Retinal pigment epithelial cell (primary cell): ENCODE results near the gene TFB2M.

Experiments
- DNase-seq: peaks from one replicate; pipeline ENCODE4 v3.0.0-alpha.2; 2010; ENCODE audit warnings: low read depth
- H3K4me3 ChIP-seq: 2 replicates; pipeline ENCODE4 v1.5.1; 2011; ENCODE audit warnings: mild to moderate bottlenecking, low read length, control low read depth, moderate library complexity
- TF ChIP-seq, protein P1 (sequence below): conservative IDR thresholded peaks from 2 replicates; pipeline ENCODE4 v1.5.1; 2011; ENCODE audit warnings: low read depth, low read length, control low read depth, inconsistent platforms

Gene TFB2M

GRCh38 chr1:246518456-246519205 lies 47.4 kb downstream of the TFB2M start:
- TF ChIP-seq, protein P1, sequence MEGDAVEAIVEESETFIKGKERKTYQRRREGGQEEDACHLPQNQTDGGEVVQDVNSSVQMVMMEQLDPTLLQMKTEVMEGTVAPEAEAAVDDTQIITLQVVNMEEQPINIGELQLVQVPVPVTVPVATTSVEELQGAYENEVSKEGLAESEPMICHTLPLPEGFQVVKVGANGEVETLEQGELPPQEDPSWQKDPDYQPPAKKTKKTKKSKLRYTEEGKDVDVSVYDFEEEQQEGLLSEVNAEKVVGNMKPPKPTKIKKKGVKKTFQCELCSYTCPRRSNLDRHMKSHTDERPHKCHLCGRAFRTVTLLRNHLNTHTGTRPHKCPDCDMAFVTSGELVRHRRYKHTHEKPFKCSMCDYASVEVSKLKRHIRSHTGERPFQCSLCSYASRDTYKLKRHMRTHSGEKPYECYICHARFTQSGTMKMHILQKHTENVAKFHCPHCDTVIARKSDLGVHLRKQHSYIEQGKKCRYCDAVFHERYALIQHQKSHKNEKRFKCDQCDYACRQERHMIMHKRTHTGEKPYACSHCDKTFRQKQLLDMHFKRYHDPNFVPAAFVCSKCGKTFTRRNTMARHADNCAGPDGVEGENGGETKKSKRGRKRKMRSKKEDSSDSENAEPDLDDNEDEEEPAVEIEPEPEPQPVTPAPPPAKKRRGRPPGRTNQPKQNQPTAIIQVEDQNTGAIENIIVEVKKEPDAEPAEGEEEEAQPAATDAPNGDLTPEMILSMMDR = no peak
- no peak for DNase-seq
- no peak overlapping the region for H3K4me3 ChIP-seq

GRCh38 chr1:246517391-246517790 lies 48.7 kb downstream of the TFB2M start:
- TF ChIP-seq, protein P1 = no peak
- no peak for DNase-seq
- no peak overlapping the region for H3K4me3 ChIP-seq

DNA sequence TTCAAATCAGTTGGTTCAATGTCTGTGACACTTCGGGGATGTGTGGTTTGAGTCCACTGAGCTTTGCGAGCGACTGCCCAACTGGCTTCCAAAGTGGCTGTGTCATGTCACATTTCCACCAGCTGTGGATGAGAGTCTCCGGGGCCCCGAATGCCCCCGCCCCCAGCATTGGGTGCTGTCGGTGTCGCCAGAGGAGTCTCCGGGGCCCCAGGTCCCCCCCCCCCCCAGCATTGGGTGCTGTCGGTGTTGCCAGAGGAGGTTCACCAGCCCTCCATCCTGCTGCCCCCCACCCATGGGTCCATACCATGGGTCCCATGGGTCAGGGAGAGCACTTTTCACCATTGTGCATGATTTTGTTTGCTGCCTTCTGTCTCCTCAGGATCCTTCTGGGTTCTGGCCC lies 49.9 kb downstream of the TFB2M start:
- DNase-seq = no peak
- TF ChIP-seq, protein P1 = no peak
- no peak overlapping the region for H3K4me3 ChIP-seq

- TF ChIP-seq, protein P1 = no peak
- H3K4me3 ChIP-seq = no peak overlapping the region
- no peak for DNase-seq
Observed at GRCh38 chr1:246515390-246516005, 50.6 kb downstream of the TFB2M start.

GRCh38 chr1:246513619-246514343 lies 52.3 kb downstream of the TFB2M start:
- H3K4me3 ChIP-seq = no peak overlapping the region
- TF ChIP-seq, protein P1 = no peak
- no peak for DNase-seq

DNA sequence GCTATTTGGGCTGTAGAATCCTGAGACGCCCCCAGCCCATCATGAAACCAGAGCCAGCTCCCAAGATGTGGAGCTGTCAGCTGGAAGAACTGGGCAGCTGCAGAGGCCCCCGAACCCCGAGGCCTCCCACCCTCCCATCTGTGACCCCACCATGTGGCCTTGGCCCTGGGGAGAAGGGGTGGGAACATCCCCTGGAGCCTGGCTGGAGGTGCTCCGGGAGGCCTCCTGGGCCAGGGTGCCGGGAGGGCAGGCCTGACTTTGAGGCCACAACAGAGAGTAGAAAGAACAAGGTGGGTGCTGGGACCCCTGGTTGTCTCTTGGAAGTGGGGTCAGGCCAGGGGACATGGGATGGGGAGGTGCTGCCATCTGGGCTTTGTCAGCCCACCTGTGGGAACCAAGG lies 53.0 kb downstream of the TFB2M start:
- H3K4me3 ChIP-seq = no peak overlapping the region
- DNase-seq = no peak
- TF ChIP-seq, protein P1 = no peak
